Activated T-cell treated with anti-CD3 and anti-CD28 coated beads, Interleukin-2, amount 50 U/mL, for 1 hour (primary cell): ENCODE measurements around the gene MVB12B.
A peak's percentile ranks its signal among the peaks of the same experiment; 100 is the strongest.

ENCODE experiments used
- DNase-seq: peaks from one replicate; pipeline ENCODE4 v3.0.0-alpha.2; 2020

Gene MVB12B

DNA sequence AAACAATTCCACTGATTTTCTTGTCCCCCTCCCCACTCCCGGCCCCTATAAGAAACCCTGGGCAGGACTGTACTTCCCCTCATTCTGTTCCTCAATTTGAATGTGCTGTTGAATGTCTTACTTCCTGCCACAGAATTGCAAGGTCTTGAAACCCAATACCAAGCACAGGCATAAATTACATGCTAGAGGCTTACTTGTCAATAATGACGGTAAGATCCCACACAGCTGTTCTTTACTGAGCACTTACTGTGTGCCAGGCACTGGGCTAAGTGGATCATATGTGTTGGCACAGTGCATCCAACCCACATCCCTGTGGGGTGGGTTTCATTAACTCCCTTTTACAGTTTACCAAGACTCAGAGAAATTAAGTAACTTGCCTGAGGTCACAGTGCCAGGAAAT, 63.4 kb downstream of the MVB12B start:
- DNase-seq, result no peak

DNA sequence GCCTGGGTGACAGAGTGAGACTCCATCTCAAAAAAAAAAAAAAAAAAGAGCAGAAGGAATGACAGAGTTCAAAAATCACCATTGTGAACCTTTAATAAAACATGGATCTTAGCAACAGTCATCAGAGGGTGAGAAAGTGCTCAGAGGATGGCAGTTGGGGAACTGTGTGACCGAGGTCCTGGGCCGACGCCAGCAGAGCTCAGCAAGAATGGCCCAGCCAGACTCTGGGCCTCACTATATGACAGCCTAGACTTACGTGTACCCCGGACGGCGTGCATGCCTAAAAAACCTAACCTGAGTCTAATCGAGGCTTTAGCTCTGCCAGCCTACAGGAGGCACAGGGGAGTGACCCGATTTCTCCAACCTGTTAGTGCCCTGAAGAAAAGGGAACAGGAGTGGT, 64.3 kb downstream of the MVB12B start:
- DNase-seq, result no peak

DNA sequence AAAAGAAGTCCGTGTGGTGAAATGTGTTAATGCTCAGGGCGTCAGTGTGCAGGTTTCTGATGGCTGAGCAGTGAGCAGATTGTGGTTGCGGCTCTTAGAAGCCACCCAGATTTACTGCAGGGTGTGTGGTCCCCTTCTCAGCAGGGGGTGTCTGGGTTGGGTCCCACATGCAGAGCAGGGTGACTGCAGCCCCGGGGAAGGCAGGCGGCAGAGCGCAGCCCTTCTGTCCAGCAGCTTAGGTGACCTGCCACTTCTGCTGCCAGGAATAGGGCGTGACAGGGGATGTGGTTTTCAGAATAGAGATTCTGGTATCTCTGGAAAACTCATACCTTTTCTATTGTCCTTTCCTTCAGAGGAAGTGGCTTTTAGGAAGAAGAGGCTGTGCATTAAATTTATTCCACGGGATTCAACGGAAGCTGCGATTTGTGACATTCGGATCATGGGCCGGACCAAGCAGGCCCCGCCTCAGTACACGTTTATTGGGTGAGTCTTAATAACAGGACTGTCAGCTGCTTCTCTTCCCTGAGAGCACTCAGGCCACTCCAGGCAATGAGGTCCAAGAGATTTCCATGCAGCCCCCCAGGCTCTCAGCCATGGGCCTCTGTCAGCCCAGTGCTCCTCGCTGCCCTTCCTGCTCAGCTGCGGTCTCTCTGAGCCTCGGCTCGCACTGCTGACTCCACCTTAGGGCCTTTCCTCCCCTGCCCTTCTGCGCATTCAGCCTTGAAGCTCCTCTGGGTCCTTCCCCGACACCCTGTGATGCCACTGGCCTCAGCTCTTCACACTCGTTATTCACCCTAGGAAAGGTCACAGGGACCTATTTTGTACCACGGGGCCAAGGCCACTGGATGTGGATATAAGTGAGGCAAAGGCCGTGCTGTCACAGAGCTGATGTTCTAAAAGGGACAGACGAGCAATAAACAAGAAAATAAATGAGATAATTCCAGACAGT, 65.4 kb downstream of the MVB12B start:
- no peak for DNase-seq

DNA sequence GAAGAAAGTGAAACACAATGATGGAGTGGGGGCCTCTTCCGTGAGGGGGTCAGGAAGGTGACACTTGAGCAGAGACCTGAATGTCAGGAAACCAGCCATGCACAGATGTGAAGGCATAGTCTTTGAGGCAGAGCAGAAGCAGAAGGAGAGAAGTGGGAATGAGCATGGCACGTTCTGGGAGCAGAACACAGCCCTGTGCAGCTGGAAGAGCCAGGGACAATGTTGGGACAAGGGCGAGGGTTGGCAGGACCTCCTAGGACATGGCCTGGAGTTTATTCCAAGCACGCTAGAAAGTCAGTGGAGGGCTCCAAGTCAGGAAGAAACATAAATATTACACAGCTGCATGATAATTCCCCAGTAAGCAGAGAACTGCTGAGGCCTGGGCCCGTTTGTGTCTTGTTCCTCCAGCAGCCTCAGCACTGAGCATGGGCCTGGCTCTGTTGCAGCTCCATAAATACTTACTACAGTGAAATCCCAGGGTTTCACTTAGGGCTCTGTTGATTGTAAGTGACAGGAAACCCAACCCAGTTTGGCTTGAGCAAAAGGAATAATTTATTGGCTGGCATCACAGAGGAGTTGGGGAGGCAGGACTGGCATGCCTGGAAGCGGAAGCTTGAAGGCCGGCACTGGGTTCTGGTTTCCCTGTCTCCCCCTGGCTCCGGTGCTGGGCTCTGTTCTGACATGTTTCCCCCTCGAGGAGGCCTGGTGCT, 66.2 kb downstream of the MVB12B start:
- DNase-seq, result no peak

DNA sequence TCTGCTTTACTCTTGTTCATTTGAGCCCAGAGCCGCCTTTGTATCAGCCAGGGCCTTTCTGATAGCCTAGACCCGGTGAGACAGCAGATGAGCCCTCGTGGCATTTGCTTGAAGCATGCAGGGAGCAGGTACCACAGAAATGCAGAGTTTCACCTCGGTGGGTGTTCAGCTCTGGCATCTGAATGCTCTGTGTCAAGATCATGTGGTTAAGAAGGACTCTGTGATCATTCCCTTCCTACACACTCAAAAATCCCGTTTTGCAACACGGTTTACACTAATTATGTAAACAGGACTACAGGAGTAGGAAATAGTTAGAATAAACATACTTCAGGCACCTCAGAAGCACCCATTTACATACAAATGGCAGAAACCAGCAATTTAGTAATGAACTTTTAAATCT, 67.2 kb downstream of the MVB12B start:
- no peak for DNase-seq

- no peak for DNase-seq
Observed at GRCh38 chr9:126394802-126395201, 68.2 kb downstream of the MVB12B start.

GRCh38 chr9:126395439-126396212, 69.0 kb downstream of the MVB12B start:
- no peak for DNase-seq

DNA sequence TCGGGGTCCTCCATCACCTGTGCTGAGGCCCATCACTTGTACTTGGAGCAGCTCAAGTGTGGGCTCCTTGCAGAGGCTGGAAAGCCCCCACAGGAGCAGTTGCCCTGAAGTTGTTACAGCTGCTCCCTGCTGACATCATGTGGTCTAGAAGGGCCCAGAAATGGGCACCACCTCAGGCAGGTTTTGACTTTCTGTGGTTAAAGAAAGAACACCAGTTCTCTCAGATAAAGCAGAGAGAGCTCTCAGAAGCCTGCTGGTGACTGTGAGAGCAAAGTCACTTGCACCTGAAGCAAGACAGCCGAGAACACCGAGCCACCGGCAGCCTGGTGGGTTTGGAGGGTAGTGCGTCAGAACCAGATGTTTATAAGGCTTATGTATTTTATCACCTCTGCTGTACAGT, 70.4 kb downstream of the MVB12B start:
- DNase-seq, result peak; percentile 64

GRCh38 chr9:126398403-126399058, 71.9 kb downstream of the MVB12B start:
- peak; percentile 82 for DNase-seq

GRCh38 chr9:126399251-126399650, 72.6 kb downstream of the MVB12B start:
- DNase-seq, result no peak

DNA sequence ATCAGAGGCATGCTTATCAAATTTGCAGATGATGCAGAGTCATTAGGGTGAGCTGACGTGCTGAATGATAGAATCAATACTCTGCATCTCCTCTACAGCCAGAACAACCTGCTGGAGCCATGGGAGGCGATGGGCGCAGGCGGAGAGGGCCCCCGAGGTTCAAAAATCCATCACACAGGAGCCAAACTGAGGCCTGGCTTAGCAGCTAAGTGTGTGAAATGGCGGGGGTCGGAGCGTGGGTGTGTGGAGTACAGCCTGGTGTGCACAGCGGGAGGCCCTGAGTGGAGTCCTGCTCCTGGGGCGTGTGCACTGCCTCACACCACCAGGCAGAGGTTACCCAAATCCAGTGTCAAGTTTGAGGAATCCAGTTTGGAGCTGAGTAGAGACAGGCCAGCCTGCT, 73.2 kb downstream of the MVB12B start:
- DNase-seq, result no peak

GRCh38 chr9:126400571-126400970, 73.9 kb downstream of the MVB12B start:
- DNase-seq, result no peak

GRCh38 chr9:126401107-126401506, 74.5 kb downstream of the MVB12B start:
- DNase-seq, result no peak

GRCh38 chr9:126401581-126401980, 75.0 kb downstream of the MVB12B start:
- no peak for DNase-seq

DNA sequence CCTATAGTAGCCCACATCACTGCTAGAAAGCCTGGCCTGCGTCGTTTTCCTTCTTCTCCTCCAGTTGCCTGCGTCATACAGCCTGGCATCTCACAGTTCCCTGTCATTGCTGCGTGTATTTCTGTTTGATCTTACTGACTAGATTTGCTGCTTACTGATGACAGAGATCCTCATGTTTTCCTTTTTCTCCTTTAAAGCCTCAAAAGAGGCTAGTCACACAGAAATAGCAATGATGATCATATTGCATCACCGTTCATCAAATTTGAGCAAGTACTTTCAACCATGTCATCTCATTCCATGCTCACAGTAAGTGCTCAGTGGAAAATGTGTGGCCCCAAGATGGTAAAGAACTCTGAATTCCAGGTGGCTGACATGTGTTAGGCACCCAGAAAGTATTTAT, 76.8 kb downstream of the MVB12B start:
- no peak for DNase-seq

DNA sequence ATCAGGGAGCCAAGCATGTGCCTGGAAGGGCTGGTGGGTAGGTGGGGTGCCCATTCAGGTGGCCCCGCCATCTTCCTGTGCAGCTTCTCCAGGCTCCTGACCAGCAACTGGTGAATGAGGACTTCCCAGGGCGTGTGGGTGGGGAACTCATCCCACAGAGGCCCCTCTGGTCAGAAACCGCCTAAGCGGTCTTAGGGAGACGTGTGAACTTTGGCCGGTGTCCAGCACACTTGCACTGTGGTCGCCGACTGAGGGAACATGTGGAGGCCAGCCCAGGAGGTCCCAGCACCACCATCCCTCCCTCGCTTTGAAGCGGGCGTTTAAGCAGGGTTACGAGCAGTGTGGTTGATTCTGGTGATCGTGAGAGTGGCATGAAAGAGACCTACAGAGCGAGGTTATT, 77.8 kb downstream of the MVB12B start:
- no peak for DNase-seq

GRCh38 chr9:126406075-126406667, 79.5 kb downstream of the MVB12B start:
- no peak for DNase-seq

- DNase-seq, result no peak
Observed at GRCh38 chr9:126407114-126407870, 80.7 kb downstream of the MVB12B start.

- no peak for DNase-seq
Observed at GRCh38 chr9:126408004-126408403, 81.4 kb downstream of the MVB12B start.

DNA sequence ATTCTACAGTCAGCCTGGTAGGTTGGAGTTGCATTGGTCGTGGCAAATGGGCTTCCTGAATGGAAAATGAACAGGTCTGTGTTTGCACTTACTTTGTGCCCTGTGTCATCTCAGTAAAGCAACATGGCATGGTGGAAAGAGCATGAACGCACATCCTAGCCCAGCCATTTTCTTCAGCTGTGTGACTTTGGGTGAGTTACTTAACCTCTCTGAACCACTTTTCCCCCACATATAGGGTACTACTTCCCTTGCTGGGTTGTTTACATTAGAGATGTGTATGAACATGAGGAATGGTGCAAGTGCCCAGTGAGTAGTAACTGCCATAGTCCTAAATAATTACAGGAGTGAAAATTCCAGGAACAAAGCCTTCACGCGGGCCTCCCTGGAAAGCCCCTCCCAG, 83.6 kb downstream of the MVB12B start:
- no peak for DNase-seq

- DNase-seq, result no peak
Observed at GRCh38 chr9:126411225-126411947, 84.8 kb downstream of the MVB12B start.
